HCT116 (cell line): ENCODE data around the gene EZH1. TPM values are rescaled to one million over a fixed set of nuclear protein-coding genes. Genes with fewer than 3 reads are reported as not detected.

Experiments
- ATAC-seq: fragments of 200-7000 bp; cut with Tn5 transposase; 2 replicates; pipeline ENCODE4 v1.9.1; 2020; ENCODE audit warnings: mild to moderate bottlenecking, moderate library complexity
- BruUV-seq: library from RNA; stranded (reverse); fragments of 400-500 nt; replicated peaks from 2 replicates; lab custom pipeline; 2021; lab: Mats Ljungman, UMichigan
- CTCF ChIA-PET: fragments of 300-600 bp; sonication (Branson Sonifier 250); formaldehyde crosslinking; loops from one replicate; lab custom pipeline; 2021; ENCODE audit warnings: antibody characterized with exemption; lab: Charles Lee
- POLR2A ChIA-PET: fragments of 300-600, 350-600 bp; sonication (Branson Sonifier 250); formaldehyde crosslinking; loops from one replicate; lab custom pipeline; 2021; ENCODE audit warnings: antibody characterized with exemption; lab: Charles Lee
- RAD21 ChIA-PET, 2 experiments: fragments of 300-600 bp; sonication (Branson Sonifier 250); formaldehyde crosslinking; loops; one replicate each; lab custom pipeline; 2023; ENCODE audit warnings: low total read pairs in 2 of 2; ENCODE audit not compliant: uncharacterized antibody in 2 of 2, unreplicated experiment in 2 of 2, low non-redundant PET in 1 of 2; lab: Charles Lee
- DNase-seq: peaks from one replicate; pipeline ENCODE4 v3.0.0-alpha.2; 2010; ENCODE audit warnings: low read depth, low spot score
- H2AFZ ChIP-seq: fragments of 200-600 bp; shearing (Covaris generic), sonication (generic); 2 replicates; pipeline ENCODE4 v1.6.1; 2017; ENCODE audit warnings: low read depth, mixed run types, mixed read lengths, antibody characterized with exemption, low read length; ENCODE audit not compliant: poor library complexity, severe bottlenecking
- H3K27ac ChIP-seq: 2 replicates; pipeline ENCODE4 v1.5.1; 2012; ENCODE audit warnings: low read depth, low read length
- H3K27me3 ChIP-seq: fragments of 200-600 bp; sonication (generic); 2 replicates; pipeline ENCODE4 v1.6.1; 2016; ENCODE audit warnings: mixed run types, low read length, mixed read lengths; ENCODE audit not compliant: insufficient read depth
- H3K36me3 ChIP-seq, 2 experiments: fragments of 200-500 bp in 1 of 2; fragments of 200-600 bp in 1 of 2; sonication (Bioruptor generic) in 1 of 2; sonication (generic) in 1 of 2; 2 replicates each; pipeline versions ENCODE4 v1.5.1 to v1.6.1; 2014 to 2016; ENCODE audit warnings: low read length in 2 of 2, inconsistent platforms in 1 of 2, mixed read lengths in 1 of 2, mixed run types in 1 of 2; ENCODE audit not compliant: insufficient read depth in 2 of 2, control insufficient read depth in 1 of 2
- H3K4me1 ChIP-seq, 2 experiments: fragments of 200-600 bp in 1 of 2; sonication (generic) in 1 of 2; 2 replicates each; pipeline versions ENCODE4 v1.5.1 to v1.6.1; 2012 to 2017; ENCODE audit warnings: low read length in 2 of 2, inconsistent platforms in 1 of 2, mild to moderate bottlenecking in 1 of 2, mixed read lengths in 1 of 2, mixed run types in 1 of 2, moderate library complexity in 1 of 2; ENCODE audit not compliant: insufficient read depth in 2 of 2, control insufficient read depth in 1 of 2
- H3K4me2 ChIP-seq: fragments of 200-600 bp; sonication (generic); 2 replicates; pipeline ENCODE4 v1.6.1; 2017; ENCODE audit warnings: mixed run types, low read length, mixed read lengths
- H3K4me3 ChIP-seq, 2 experiments: fragments of 200-600 bp in 1 of 2; sonication (generic) in 1 of 2; replicated peaks in 1 of 2; 2 replicates each; pipeline ENCODE4 v1.5.1; 2011 to 2016; ENCODE audit warnings: low read length in 2 of 2, control low read depth in 1 of 2, low read depth in 1 of 2, mild to moderate bottlenecking in 1 of 2, mixed read lengths in 1 of 2, mixed run types in 1 of 2
- H3K79me2 ChIP-seq: fragments of 200-600 bp; sonication (generic); 2 replicates; pipeline ENCODE4 v1.6.1; 2017; ENCODE audit warnings: mild to moderate bottlenecking, mixed run types, low read length, moderate library complexity, mixed read lengths; ENCODE audit not compliant: insufficient read depth
- H3K9ac ChIP-seq: fragments of 200-600 bp; sonication (generic); 2 replicates; pipeline ENCODE4 v1.6.1; 2016; ENCODE audit warnings: low read length, mixed read lengths
- H3K9me2 ChIP-seq: fragments of 200-600 bp; sonication (generic), shearing (Covaris generic); 2 replicates; pipeline ENCODE4 v1.6.1; 2017; ENCODE audit warnings: mixed run types, mild to moderate bottlenecking, moderate library complexity; ENCODE audit not compliant: insufficient read depth
- H3K9me3 ChIP-seq, 2 experiments: fragments of 200-500 bp in 1 of 2; fragments of 200-600 bp in 1 of 2; sonication (Bioruptor generic) in 1 of 2; sonication (generic) in 1 of 2; 2 replicates each; pipeline ENCODE4 v1.6.1; 2014 to 2017; ENCODE audit warnings: low read length in 2 of 2, mixed read lengths in 2 of 2, inconsistent platforms in 1 of 2, low read depth in 1 of 2, mild to moderate bottlenecking in 1 of 2, mixed run types in 1 of 2, moderate library complexity in 1 of 2; ENCODE audit not compliant: control insufficient read depth in 1 of 2, insufficient read depth in 1 of 2
- H4K20me1 ChIP-seq: fragments of 200-600 bp; sonication (generic), shearing (Covaris generic); 2 replicates; pipeline ENCODE4 v1.6.1; 2017; ENCODE audit warnings: mixed run types, mild to moderate bottlenecking, moderate library complexity; ENCODE audit not compliant: insufficient read depth
- CBX3 ChIP-seq: IDR thresholded peaks from 2 replicates; pipeline ENCODE4 v1.6.1; 2012; ENCODE audit warnings: low read depth
- CEBPB ChIP-seq: IDR thresholded peaks from 2 replicates; pipeline ENCODE4 v1.6.1; 2012; ENCODE audit warnings: low read depth
- CTCF ChIP-seq, 3 experiments: fragments of 200-600 bp in 1 of 3; sonication (generic) in 1 of 3; IDR thresholded peaks in 2 of 3; conservative IDR thresholded peaks in 1 of 3; 2 replicates each; pipeline ENCODE4 v1.5.1; 2012 to 2017; ENCODE audit warnings: low read depth in 2 of 3, low read length in 2 of 3, antibody characterized with exemption in 1 of 3, borderline replicate concordance in 1 of 3, control low read depth in 1 of 3, mild to moderate bottlenecking in 1 of 3, mixed read lengths in 1 of 3, mixed run types in 1 of 3, moderate library complexity in 1 of 3; ENCODE audit not compliant: insufficient read depth in 1 of 3
- EZH2 ChIP-seq: fragments of 200-600 bp; sonication (generic); IDR thresholded peaks from 2 replicates; pipeline ENCODE4 v1.6.1; 2017; ENCODE audit warnings: antibody characterized with exemption, mixed run types
- EZH2phosphoT487 ChIP-seq: fragments of 200-600 bp; IDR thresholded peaks from 2 replicates; pipeline ENCODE4 v1.6.1; 2018; ENCODE audit warnings: antibody characterized with exemption, borderline replicate concordance
- FOSL1 ChIP-seq: IDR thresholded peaks from 2 replicates; pipeline ENCODE4 v1.6.1; 2012; ENCODE audit warnings: low read depth
- JUND ChIP-seq: IDR thresholded peaks from 2 replicates; pipeline ENCODE4 v1.6.1; 2012
- POLR2A ChIP-seq: IDR thresholded peaks from 2 replicates; pipeline ENCODE4 v1.7.0; 2011; ENCODE audit warnings: borderline replicate concordance; ENCODE audit not compliant: insufficient read depth, insufficient read length; ENCODE audit errors: extremely low read depth
- RAD21 ChIP-seq: IDR thresholded peaks from 2 replicates; pipeline ENCODE4 v1.6.1; 2012; ENCODE audit warnings: low read depth, mild to moderate bottlenecking
- SP1 ChIP-seq: IDR thresholded peaks from 2 replicates; pipeline ENCODE4 v1.6.1; 2012; ENCODE audit warnings: low read depth
- SRF ChIP-seq: IDR thresholded peaks from 2 replicates; pipeline ENCODE4 v1.6.1; 2012; ENCODE audit warnings: low read depth
- TCF7L2 ChIP-seq: IDR thresholded peaks from 2 replicates; pipeline ENCODE4 v1.7.0; 2011; ENCODE audit warnings: borderline replicate concordance, inconsistent platforms; ENCODE audit not compliant: insufficient read depth, insufficient read length; ENCODE audit errors: extremely low read depth
- YY1 ChIP-seq: IDR thresholded peaks from 2 replicates; pipeline ENCODE4 v1.6.1; 2011; ENCODE audit warnings: low read length, low read depth, moderate library complexity, mild to moderate bottlenecking; ENCODE audit not compliant: insufficient replicate concordance; ENCODE audit errors: extremely low read depth
- intact Hi-C: fragments of 100-400 bp; cut with micrococcal nuclease; formaldehyde crosslinking; loops from 2 replicates; pipeline ENCODE4 v1.10.0; 2022
- total RNA-seq: library from RNA; stranded (reverse); gene quantifications from one replicate; pipeline ENCODE4 v1.2.1, GENCODE V29; 2021; ENCODE audit not compliant: unreplicated experiment

EZH1 gene
- total RNA-seq, 1 experiment from 2014 or later, result 29.3 TPM

- Histone ChIP-seq H3K4me1 (no peaks in the 10 kb centered on the region), H3K9me3 (no peaks in the 10 kb centered on the region), H2AFZ (no peak overlapping the region), H3K9me2 (no peaks in the 10 kb centered on the region), H3K36me3 (no peaks in the 10 kb centered on the region; a peak in 1 of 4 replicates), H3K4me2 (no peak overlapping the region), H4K20me1 (no peaks in the 10 kb centered on the region), H3K4me3 (no peak overlapping the region), H3K9ac (no peak overlapping the region), H3K27ac (no peak overlapping the region), H3K79me2 (no peaks in the 10 kb centered on the region), H3K27me3 (no peaks in the 10 kb centered on the region)
- no peak for TF ChIP-seq YY1
- no peak for TF ChIP-seq EZH2phosphoT487
- TF ChIP-seq CTCF (IDR thresholded peaks at IDR 0.05 in 2 of 3, conservative IDR thresholded peaks at IDR 0.05 in 1 of 3; ENCODE audit: borderline replicate concordance in 1 of 3, insufficient read depth in 1 of 3, low read depth in 2 of 3, low read length in 2 of 3), result no peak
- TF ChIP-seq SRF, result no peak
- TF ChIP-seq TCF7L2, result no peak
- no peak for TF ChIP-seq RAD21
- no peak for TF ChIP-seq FOSL1
- no peak for TF ChIP-seq POLR2A
- no peak for TF ChIP-seq SP1
- no peak for TF ChIP-seq EZH2
- TF ChIP-seq JUND, result no peak
- TF ChIP-seq CBX3, result no peak
- TF ChIP-seq CEBPB, result no peak
- ChIA-PET RAD21 (no interaction called here), POLR2A (no interaction called here), CTCF (no interaction called here)
- DNase-seq (no peak), ATAC-seq (no peak)
- intact Hi-C loops, result no loop called here
- no TSS peak for BruUV-seq
These were observed 50.3 kb downstream of the EZH1 start for GRCh38 chr17:42694524-42694923.
